Activated CD8-positive, alpha-beta memory T cell treated with anti-CD3 and anti-CD28 coated beads, Interleukin-2, amount 10 ng/mL, durations not matched to agents 7 days and 5 days (primary cell): Measurements from ENCODE around the gene TPCN2. TPM values are rescaled to one million over a fixed set of nuclear protein-coding genes. Genes with fewer than 3 reads are reported as not detected.

ENCODE experiments used
- ATAC-seq: fragments of 150-1000 bp; cut with Tn5 transposase; one replicate; pipeline ENCODE4 v1.10.0; 2021; ENCODE audit warnings: moderate library complexity
- CTCF ChIA-PET: fragments of 350-600 bp; sonication (Branson Sonifier 250); formaldehyde crosslinking; loops from one replicate; lab custom pipeline; 2021; ENCODE audit warnings: antibody characterized with exemption; lab: Charles Lee
- DNase-seq: peaks from one replicate; pipeline ENCODE4 v3.0.0-alpha.2; 2020
- H3K27ac Mint-ChIP-seq: one replicate; pipeline ENCODE4 v1.8.0; 2021; ENCODE audit warnings: mild to moderate bottlenecking, mixed read lengths
- H3K27me3 Mint-ChIP-seq: one replicate; pipeline ENCODE4 v1.8.0; 2021; ENCODE audit warnings: mixed read lengths
- H3K36me3 Mint-ChIP-seq: one replicate; pipeline ENCODE4 v1.8.0; 2021; ENCODE audit warnings: mild to moderate bottlenecking, mixed read lengths
- H3K4me1 Mint-ChIP-seq: one replicate; pipeline ENCODE4 v1.8.0; 2021; ENCODE audit warnings: mixed read lengths
- H3K4me3 Mint-ChIP-seq: one replicate; pipeline ENCODE4 v1.8.0; 2021; ENCODE audit warnings: mild to moderate bottlenecking, moderate library complexity, mixed read lengths
- H3K9me3 Mint-ChIP-seq: one replicate; pipeline ENCODE4 v1.8.0; 2022; ENCODE audit warnings: low read depth, mixed read lengths
- total RNA-seq, 2 experiments: library from RNA; stranded (reverse); gene quantifications; one replicate each; pipeline ENCODE4 v1.2.3, GENCODE V29; 2021

The TPCN2 gene
- total RNA-seq, 2 experiments from 2014 or later = 15.3 to 20.6 TPM

DNA sequence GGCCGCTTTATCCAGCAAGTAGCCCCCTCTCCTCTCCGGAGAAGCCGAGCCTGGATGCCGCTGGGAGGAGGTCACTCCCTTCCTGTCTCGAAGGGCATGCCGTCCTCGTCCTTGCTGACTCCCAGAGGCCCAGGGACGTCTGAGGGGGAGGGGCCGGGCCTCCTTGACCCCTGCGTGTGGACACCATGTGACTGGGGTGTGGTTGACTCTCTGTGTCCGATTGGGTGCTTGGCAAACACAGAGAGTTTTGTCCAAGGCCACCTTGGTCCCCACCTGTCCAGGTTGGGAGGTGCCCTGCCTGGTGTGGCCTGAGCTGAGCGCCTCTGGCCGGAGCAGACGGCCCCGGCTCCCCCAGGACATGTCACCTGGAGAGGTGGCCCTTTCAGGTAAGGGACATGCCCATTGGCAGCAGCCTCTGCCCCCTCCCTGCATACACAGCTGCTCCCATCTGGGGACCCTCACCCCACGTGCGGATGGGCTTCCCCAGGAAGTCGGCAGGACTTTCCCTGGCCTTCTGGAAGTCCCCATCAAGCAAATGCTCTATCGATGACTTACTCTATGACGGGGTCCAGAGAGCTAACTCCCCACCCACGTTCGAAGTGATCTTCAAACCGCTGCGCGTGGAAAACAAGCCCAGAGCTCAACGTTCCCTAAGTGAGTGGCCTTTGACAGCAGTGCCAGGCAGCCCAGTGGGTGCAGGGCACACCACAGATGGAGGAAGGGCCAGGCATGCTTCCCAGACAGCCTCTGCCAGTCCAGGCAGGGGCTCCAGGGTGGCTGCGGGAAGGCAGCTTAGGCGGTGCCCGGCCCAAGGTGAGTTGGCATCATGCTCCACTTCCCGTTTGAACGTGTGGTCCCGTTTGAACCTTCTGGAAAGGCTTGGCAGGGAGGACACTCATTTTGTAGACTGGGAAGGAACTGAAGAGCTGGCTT is 106.8 kb downstream of the TPCN2 start, which contains the start of gene SMIM38:
Gene SMIM38, plus strand, starts transcription at position 634 of the 933 bp plus-strand sequence. CDS start 1,912 bp downstream, outside the sequence.
- DNase-seq = no peak
- no peaks in the 10 kb centered on the region for H3K9me3 Mint-ChIP-seq
- CTCF ChIA-PET = no interaction called here
- ATAC-seq = no peak
- H3K4me1 Mint-ChIP-seq = no peaks in the 10 kb centered on the region
- no peaks in the 10 kb centered on the region for H3K36me3 Mint-ChIP-seq
- no peak within 1 kb of the TSS for H3K27ac Mint-ChIP-seq
- no peak within 1 kb of the TSS for H3K4me3 Mint-ChIP-seq
- peaks cover 9% of the 10 kb centered on the region for H3K27me3 Mint-ChIP-seq

DNA sequence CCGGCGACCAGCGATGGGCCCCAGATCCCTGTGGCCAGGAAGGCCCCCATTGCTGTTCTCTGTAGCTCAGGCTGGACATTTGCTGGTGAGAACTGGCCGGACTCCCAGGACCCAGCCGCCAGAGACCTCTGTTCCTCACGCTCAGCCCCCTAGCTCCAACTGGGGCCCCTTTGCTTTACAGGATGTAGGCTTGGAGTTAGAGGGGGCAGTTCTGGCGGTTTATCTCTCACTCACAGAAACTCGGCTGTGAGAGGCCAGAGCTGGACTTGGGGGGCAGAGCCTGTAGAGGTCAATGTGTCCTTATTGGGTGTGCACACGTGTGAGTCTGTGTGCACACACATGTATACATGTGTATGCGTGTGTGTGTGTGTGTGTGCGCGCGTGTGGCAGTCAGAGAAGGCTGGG is 107.5 kb downstream of the TPCN2 start:
- Mint-ChIP-seq H3K27ac (no peak overlapping the region), H3K9me3 (no peaks in the 10 kb centered on the region), H3K36me3 (no peaks in the 10 kb centered on the region), H3K27me3 (peaks cover 9% of the 10 kb centered on the region), H3K4me3 (no peak overlapping the region), H3K4me1 (no peaks in the 10 kb centered on the region)
- CTCF ChIA-PET = no interaction called here
- ATAC-seq (no peak), DNase-seq (no peak)

DNA sequence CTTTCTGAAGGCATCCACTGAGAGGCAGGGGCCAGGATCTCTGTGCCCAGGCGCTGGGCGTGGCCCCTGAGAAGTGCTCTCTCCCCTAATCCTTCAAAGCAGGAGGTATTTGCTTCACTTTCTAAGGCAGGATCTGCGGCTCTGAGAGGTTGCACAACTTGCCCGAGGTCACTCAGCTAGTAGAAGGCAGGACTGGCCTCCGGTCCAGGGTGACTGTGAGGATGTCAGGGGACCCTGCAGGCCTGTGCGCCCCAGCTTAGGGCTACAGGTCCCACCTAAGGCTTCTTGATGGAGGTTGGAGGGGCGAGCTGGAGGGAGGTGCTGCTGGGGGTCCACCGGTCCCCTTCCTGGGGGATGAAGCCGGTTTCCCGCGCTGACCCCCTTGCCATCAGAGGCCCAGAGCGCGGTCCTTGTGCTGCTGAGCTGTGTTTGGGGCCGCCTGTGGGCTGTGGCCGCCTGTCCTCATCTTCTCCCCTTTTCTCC is 108.0 kb downstream of the TPCN2 start:
- H3K27me3 Mint-ChIP-seq = peaks cover 9% of the 10 kb centered on the region
- no peaks in the 10 kb centered on the region for H3K9me3 Mint-ChIP-seq
- no peak overlapping the region for H3K27ac Mint-ChIP-seq
- no peaks in the 10 kb centered on the region for H3K4me1 Mint-ChIP-seq
- H3K4me3 Mint-ChIP-seq = no peak overlapping the region
- H3K36me3 Mint-ChIP-seq = no peaks in the 10 kb centered on the region
- CTCF ChIA-PET = no interaction called here
- DNase-seq = no peak
- no peak for ATAC-seq

DNA sequence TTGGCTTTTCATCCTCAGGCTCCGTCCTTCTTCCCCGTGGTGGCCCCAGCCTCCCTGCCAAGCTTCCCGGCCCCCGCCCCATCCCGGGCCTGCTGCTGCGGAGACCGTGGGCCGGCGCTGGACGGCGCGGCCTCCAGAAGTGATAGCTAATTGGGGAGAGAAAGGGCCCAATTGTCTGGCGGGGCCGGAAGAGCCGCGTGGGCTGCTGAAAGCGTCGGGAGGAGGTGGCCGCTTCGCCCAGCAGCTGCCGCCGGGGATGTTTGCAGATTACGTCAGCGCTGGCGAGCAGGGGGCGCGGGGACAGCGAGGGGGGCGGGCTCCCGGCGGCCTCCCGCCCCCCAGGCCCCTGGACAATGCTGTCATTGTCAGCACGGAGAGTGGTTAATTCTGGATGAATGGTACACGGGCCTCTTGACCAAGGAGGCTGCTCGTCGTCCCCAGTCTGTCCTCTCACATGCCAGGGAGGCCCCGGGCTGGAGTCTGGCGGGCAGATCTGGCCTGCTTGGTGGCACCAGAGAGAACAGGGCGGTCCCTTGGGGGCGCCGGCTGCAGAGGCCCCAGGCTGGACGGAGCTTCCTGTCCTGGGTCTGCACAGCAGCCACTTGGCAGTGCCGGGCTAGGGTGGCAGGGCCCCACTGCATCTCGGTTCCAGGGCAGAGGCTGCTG is 108.6 kb downstream of the TPCN2 start:
- H3K4me3 Mint-ChIP-seq = no peak overlapping the region
- CTCF ChIA-PET = no interaction called here
- no peaks in the 10 kb centered on the region for H3K36me3 Mint-ChIP-seq
- ATAC-seq = no peak
- H3K27me3 Mint-ChIP-seq = peaks cover 9% of the 10 kb centered on the region
- no peaks in the 10 kb centered on the region for H3K4me1 Mint-ChIP-seq
- no peak overlapping the region for H3K27ac Mint-ChIP-seq
- no peak for DNase-seq
- no peaks in the 10 kb centered on the region for H3K9me3 Mint-ChIP-seq

DNA sequence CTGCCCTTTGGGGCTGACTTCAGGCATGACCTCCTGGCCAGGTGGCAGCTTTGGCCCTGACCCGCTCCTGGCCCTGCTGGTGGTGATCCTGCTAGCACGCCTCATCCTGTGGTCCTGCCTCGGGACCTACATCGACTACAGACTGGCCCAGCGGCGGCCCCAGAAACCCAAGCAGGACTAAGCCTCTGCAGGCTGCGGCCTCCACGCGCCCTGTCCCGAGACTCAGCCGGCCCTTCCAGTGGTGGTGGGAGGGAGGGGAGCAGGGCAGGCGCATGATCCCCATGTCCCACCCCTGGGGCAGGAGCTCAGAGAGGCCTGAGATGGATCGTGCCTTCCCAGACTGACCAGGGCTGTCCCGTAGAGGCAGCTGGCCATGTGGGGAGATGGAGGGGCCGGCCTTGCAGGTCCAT is 109.1 kb downstream of the TPCN2 start:
- no peak overlapping the region for H3K4me3 Mint-ChIP-seq
- no peak overlapping the region for H3K27ac Mint-ChIP-seq
- ATAC-seq (no peak), DNase-seq (no peak)
- H3K9me3 Mint-ChIP-seq = no peaks in the 10 kb centered on the region
- H3K27me3 Mint-ChIP-seq = peaks cover 12% of the 10 kb centered on the region
- no peaks in the 10 kb centered on the region for H3K36me3 Mint-ChIP-seq
- CTCF ChIA-PET = no interaction called here
- no peaks in the 10 kb centered on the region for H3K4me1 Mint-ChIP-seq

DNA sequence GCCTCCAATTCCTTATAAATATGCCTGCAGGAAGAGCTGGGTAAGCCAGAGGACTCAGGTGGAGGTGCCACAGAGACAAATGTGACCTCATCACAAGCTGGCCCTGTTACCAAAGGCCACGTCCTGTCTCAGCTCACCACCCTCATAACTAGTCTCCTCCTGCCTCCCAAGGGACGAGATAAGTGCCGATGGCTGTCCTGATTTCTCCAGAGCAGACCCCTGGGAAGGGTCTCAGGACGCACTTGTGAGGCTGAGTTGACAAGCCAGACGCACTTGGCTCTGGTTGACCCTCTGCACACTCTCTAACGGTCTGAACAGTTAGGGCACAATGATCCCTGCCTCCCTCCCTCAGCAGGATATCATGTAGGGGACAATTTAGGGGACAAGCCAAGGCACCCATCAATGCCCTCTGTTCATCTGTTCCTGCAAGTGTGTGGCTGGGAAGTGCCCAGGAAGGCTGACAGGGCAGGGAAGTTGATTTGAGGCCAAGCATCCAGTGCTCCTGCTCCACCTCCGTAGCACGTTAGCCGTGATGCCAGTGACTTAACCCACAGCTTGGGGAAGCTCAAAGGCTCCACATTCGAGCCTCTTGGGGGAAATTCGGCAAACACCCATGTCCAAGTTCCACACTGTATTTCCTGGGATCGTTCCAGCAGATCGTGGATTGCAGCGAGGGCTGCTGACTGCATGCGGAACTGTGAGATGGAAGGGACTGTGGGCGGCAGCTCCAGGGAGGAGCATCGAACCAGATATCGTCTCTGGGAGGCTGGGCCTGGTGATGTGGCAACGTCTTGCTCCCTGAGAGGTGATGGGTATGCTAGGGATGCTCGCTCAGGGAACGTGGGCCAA is 109.8 kb downstream of the TPCN2 start:
- Mint-ChIP-seq H3K27me3 (peaks cover 14% of the 10 kb centered on the region), H3K27ac (no peak overlapping the region)
- CTCF ChIA-PET = no interaction called here

DNA sequence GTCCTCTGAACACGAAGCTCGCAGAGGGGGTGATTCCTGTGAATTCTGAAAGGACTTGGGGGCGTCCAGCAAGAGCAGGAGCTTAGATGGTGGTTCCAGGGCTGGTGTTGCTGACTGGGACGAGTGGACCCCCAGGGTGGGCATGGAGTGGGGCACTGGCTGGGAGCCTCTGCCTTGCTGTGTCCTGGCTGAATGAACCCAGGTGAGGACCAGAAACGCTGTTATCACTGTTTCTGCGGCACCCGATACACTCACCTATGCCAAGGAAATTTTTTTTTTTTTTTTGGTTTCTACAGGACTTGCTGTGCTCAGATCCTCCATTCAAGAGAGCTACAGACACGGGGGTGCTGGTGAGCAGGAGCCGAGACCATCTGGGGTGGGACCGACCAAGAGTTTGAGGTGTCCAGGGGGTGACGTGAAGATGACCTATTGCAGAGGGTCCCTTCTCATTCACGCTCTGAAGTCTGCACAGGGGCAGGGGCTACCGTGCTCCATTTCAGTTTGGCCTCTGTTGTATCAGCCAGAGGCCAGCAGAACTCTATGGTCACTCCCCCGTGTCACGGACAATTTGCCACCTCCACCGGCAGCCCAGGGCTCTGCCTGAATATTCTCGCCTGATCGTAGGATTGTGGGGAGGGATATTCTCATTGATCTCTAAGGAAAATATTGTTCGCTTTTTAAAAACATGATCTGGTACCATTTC is 110.6 kb downstream of the TPCN2 start:
- ATAC-seq = no peak
- Mint-ChIP-seq H3K4me3 (no peak overlapping the region), H3K9me3 (no peaks in the 10 kb centered on the region), H3K27me3 (peaks cover 14% of the 10 kb centered on the region), H3K4me1 (no peaks in the 10 kb centered on the region), H3K27ac (no peak overlapping the region), H3K36me3 (no peaks in the 10 kb centered on the region)
- DNase-seq = no peak
- CTCF ChIA-PET = no interaction called here

More for the DNA sequence above, 109.8 kb downstream of the TPCN2 start:
- H3K4me1 Mint-ChIP-seq = no peaks in the 10 kb centered on the region
- no peak for DNase-seq
- H3K36me3 Mint-ChIP-seq = no peaks in the 10 kb centered on the region
- H3K9me3 Mint-ChIP-seq = no peaks in the 10 kb centered on the region
- no peak for ATAC-seq
- no peak overlapping the region for H3K4me3 Mint-ChIP-seq

DNA sequence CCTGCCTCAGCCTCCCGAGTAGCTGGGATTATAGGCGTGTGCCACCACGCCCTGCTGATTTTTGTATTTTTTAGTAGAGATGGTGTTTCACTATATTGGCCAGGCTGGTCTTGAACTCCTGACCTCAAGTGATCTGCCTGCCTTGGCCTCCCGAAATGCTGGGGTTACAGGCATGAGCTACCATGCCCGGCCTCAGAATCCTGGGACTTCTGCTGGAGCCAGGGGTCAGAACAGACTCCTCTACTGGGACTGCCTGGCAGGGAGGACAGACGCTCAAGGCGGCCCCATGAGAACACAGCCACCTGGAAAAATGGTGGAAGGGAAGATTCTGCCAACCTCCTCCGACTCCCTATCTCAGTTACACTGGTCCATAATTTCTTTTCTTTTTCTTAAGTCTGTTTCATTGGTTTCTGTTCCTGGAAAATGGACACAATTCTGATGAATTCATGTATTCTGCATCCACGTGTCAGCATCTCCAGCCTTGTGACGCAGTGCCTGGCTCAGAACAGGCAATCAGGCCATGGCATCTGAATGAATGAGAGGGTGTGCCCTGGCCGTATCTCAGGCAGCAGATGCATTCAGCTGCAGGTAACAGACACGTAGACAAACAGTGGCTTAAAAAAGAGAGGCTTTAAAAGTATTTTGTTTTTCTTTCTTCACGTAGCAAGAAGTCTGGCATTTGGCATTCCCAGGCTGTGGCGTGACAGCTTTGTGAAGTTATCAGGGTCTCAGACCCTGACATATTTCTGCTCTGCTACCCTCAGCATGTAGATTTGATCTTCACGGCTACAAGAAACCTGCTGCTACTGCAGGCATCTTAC is 111.8 kb downstream of the TPCN2 start:
- ATAC-seq (no peak), DNase-seq (no peak)
- Mint-ChIP-seq H3K4me1 (peaks cover under 1% of the 10 kb centered on the region), H3K4me3 (no peak overlapping the region), H3K36me3 (no peaks in the 10 kb centered on the region), H3K27me3 (peaks cover 20% of the 10 kb centered on the region), H3K9me3 (no peaks in the 10 kb centered on the region), H3K27ac (no peak overlapping the region)
- CTCF ChIA-PET = no interaction called here

DNA sequence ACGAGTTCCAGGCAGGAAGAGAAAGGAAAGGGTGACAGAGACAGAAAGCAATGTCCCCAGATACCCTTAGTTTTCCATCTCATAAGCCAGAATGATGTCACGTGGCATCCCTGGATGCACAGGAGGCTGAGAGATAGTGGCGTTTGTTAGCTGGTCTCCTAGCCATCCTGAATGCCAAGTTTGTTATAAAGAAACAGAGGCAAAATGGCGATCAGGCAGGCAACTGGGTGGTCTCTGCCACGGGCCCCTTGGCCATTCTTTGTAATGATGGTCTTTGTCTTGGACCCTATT is 112.3 kb downstream of the TPCN2 start:
- Mint-ChIP-seq H3K27ac (no peak overlapping the region), H3K4me1 (peaks cover 6% of the 10 kb centered on the region), H3K27me3 (peaks cover 17% of the 10 kb centered on the region), H3K4me3 (no peak overlapping the region), H3K9me3 (no peaks in the 10 kb centered on the region), H3K36me3 (no peaks in the 10 kb centered on the region)
- DNase-seq (no peak), ATAC-seq (no peak)
- CTCF ChIA-PET = no interaction called here

DNA sequence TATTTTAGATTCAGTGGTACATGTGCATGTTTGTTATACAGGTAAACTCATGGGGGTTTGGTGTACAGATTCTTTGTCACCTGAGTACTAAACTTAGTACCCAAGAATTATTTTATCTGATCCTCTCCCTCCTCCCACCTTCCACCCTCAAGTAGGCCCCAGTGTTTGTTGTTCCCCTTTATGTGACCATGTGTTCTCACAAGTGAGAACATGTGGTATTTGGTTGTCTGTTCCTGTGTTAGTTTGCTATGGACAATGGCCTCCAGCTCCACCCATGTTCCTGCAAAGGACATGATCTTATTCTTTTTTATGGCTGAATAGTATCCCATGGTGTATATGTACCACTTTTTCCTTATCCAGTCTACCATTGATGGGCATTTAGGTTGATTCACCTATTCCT is 113.8 kb downstream of the TPCN2 start:
- no peak for DNase-seq
- CTCF ChIA-PET = no interaction called here
- Mint-ChIP-seq H3K36me3 (no peaks in the 10 kb centered on the region), H3K9me3 (no peaks in the 10 kb centered on the region), H3K4me1 (peaks cover 18% of the 10 kb centered on the region), H3K27me3 (peaks cover 12% of the 10 kb centered on the region), H3K27ac (no peak overlapping the region), H3K4me3 (no peak overlapping the region)
- no peak for ATAC-seq

DNA sequence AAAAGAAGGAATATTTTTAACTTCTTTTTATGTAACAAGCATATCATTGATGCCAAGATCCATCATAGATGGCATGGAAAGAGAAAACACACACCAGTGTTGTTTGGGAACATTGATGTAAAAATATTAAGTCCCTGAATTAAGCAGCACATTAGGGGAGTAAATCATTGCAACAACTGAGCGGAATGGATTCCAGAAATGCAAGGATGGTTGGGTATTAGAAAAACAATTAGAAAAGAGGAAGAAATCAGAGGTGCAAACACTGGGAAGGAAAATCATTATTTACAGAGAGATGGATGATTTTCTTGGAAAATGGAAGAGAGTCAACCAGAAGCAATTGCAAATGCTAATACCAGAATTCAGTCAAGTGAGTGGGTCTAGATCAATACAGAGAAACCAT is 115.1 kb downstream of the TPCN2 start:
- Mint-ChIP-seq H3K4me1 (peaks cover 18% of the 10 kb centered on the region), H3K36me3 (no peaks in the 10 kb centered on the region), H3K9me3 (no peaks in the 10 kb centered on the region), H3K27ac (no peak overlapping the region), H3K27me3 (peaks cover 12% of the 10 kb centered on the region), H3K4me3 (no peak overlapping the region)
- ATAC-seq (no peak), DNase-seq (no peak)
- CTCF ChIA-PET = no interaction called here

DNA sequence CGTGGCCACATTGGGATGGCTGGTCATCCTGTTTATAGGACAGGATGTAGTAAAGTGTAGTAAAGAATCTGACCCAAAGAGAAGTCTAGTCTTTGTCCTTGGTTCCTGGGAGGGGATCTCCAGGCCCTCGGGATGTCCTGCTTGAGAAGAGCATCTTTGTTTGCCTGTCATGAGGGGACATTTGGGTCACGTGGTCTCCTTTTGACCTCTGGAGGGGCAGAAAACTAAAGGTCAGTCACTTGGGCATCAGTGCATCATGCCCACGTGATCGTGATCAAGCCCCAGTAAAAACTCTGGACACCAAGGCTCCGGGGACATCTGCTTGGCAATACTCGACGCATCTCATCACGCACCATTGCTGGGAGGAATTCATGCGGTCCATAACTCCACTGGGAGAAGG is 116.1 kb downstream of the TPCN2 start:
- CTCF ChIA-PET = no interaction called here

More for the DNA sequence above, 116.1 kb downstream of the TPCN2 start:
- H3K27ac Mint-ChIP-seq = no peak overlapping the region
- no peaks in the 10 kb centered on the region for H3K9me3 Mint-ChIP-seq
- ATAC-seq (no peak), DNase-seq (no peak)
- no peaks in the 10 kb centered on the region for H3K36me3 Mint-ChIP-seq
- peaks cover 12% of the 10 kb centered on the region for H3K27me3 Mint-ChIP-seq
- H3K4me1 Mint-ChIP-seq = peaks cover 18% of the 10 kb centered on the region
- no peak overlapping the region for H3K4me3 Mint-ChIP-seq
